ENCODE measurements around the gene ASH1L. TPM values are rescaled to one million over a fixed set of nuclear protein-coding genes. Genes with fewer than 3 reads are reported as not detected.
"Not testable (repeated sequence)": the region's sequence is repeated elsewhere in the genome, so short reads cannot be mapped to it uniquely, and the experiment has no call there.

Gene ASH1L
- total RNA-seq, 1 experiment from 2014 or later, result 36.0 TPM

DNA sequence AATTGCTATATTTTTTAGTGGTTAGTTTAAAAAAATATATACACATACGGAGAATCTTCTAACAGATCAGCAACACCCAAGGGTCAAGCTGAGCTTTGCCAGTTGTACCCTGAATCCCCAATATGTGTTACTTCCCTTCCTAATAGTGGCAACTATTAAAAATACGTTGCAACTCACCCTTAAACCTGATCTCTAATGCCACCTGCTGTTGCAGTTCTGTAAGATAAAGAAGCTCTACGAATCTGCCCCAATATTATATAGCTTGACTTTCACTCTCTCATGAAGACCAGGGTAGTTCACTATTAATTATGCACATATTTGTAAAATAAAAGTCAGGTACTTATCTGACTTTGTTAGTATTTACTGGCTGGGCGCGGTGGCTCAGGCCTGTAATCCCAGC is 58.4 kb downstream of the ASH1L start:
- intact Hi-C loops (cut with micrococcal nuclease; ENCODE audit: unreplicated experiment), result loop anchor here (10.0 kb wide), 1 partner anchor 249 kb away; the partner anchor contains the start of gene ENTREP3
- H3F3A ChIP-seq (ENCODE audit: insufficient read depth, low read depth), result peaks cover 5% of the 10 kb centered on the region
- TF ChIP-seq, protein P1, sequence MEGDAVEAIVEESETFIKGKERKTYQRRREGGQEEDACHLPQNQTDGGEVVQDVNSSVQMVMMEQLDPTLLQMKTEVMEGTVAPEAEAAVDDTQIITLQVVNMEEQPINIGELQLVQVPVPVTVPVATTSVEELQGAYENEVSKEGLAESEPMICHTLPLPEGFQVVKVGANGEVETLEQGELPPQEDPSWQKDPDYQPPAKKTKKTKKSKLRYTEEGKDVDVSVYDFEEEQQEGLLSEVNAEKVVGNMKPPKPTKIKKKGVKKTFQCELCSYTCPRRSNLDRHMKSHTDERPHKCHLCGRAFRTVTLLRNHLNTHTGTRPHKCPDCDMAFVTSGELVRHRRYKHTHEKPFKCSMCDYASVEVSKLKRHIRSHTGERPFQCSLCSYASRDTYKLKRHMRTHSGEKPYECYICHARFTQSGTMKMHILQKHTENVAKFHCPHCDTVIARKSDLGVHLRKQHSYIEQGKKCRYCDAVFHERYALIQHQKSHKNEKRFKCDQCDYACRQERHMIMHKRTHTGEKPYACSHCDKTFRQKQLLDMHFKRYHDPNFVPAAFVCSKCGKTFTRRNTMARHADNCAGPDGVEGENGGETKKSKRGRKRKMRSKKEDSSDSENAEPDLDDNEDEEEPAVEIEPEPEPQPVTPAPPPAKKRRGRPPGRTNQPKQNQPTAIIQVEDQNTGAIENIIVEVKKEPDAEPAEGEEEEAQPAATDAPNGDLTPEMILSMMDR (conservative IDR thresholded peaks at IDR 0.05), result peak; percentile 50; the same call in 1 of the 2 replicates
- TF ChIP-seq EZH2 (IDR thresholded peaks at IDR 0.05; ENCODE audit: low read depth), result no peak
- peaks cover 20% of the 10 kb centered on the region for H4K20me1 ChIP-seq (ENCODE audit: insufficient read depth)
- ChIA-PET CTCF (interaction anchor here (1.0 kb wide), 1 partner anchor 253 kb away, joined by 5 read pairs; no protein-coding TSS in a partner anchor), POLR2A (ENCODE audit: unreplicated experiment) (no interaction called here)
- no peaks in the 10 kb centered on the region for H3K9me3 ChIP-seq (ENCODE audit: insufficient read depth, low read depth)
- H3K9me2 ChIP-seq (ENCODE audit: insufficient read depth), result no peaks in the 10 kb centered on the region
- no peak overlapping the region for H3K4me3 ChIP-seq
- no peaks in the 10 kb centered on the region for H3K4me1 ChIP-seq (replicated peaks; ENCODE audit: insufficient read depth)
- no peak overlapping the region for H3K4me2 ChIP-seq
- H3K27me3 ChIP-seq (ENCODE audit: insufficient read depth, low read depth), result no peaks in the 10 kb centered on the region
- no TSS peak for BruUV-seq (replicated peaks)
- H2AFZ ChIP-seq, result no peak overlapping the region
- peaks cover 54% of the 10 kb centered on the region for H3K79me2 ChIP-seq (ENCODE audit: low read depth)
- DNase-seq, result peak in 1 of 2 experiments; percentile 37
- H3K27ac ChIP-seq, result no peak overlapping the region
- no peaks in the 10 kb centered on the region for H3K36me3 ChIP-seq (ENCODE audit: low read depth)

DNA sequence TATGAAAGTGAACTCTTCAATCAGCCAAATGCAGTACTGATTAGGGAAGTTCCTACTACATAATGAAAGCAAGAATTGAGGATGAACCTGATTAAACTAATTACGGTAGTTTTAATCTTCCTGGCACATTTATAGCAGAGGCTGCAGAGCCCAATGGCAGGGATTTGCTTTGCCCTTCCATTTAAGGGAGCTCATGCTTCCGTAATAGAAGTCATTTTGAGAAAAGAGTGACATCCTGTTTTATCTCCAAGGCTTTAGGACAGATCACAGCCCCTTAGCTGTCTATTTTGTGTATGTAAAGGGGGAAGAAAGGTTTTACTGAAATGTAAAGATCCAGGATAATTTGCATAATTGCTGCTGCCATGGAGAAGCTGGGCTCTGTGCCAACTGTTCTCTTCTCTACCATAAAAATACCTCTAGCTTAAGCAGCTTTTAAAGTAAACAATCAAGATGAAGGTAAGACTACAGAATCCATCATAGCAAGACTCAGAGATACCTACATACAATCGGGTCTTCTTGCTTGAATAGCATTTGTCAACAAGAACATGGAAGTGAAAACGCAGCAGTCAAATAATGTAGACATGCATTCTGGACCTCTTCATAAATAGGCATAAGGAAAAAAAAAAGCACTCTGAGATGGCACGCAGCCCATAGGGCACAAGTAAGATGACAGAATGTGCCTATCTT is 62.5 kb downstream of the ASH1L start:
- no peaks in the 10 kb centered on the region for H3K4me1 ChIP-seq (replicated peaks; ENCODE audit: insufficient read depth)
- no peak for DNase-seq
- H3K27ac ChIP-seq, result peak overlapping the region; percentile 9; the same call in 1 of the 2 replicates
- peaks cover 31% of the 10 kb centered on the region for H4K20me1 ChIP-seq (ENCODE audit: insufficient read depth)
- TF ChIP-seq, protein P1 (conservative IDR thresholded peaks at IDR 0.05), result no peak
- no peak for TF ChIP-seq EZH2 (IDR thresholded peaks at IDR 0.05; ENCODE audit: low read depth)
- H3K4me3 ChIP-seq, result no peak overlapping the region
- H3K27me3 ChIP-seq (ENCODE audit: insufficient read depth, low read depth), result no peaks in the 10 kb centered on the region
- no TSS peak for BruUV-seq (replicated peaks)
- peaks cover 2% of the 10 kb centered on the region for H3F3A ChIP-seq (ENCODE audit: insufficient read depth, low read depth)
- H3K79me2 ChIP-seq (ENCODE audit: low read depth), result peaks cover 37% of the 10 kb centered on the region
- CTCF ChIA-PET, result no interaction called here
- POLR2A ChIA-PET (ENCODE audit: unreplicated experiment), result interaction anchor here (0.5 kb wide), 1 partner anchor 23 kb away, joined by 5 read pairs; no protein-coding TSS in a partner anchor
- H3K36me3 ChIP-seq (ENCODE audit: low read depth), result no peaks in the 10 kb centered on the region
- no peaks in the 10 kb centered on the region for H3K9me2 ChIP-seq (ENCODE audit: insufficient read depth)
- no peak overlapping the region for H2AFZ ChIP-seq
- H3K9me3 ChIP-seq (ENCODE audit: insufficient read depth, low read depth), result no peaks in the 10 kb centered on the region
- intact Hi-C loops (cut with micrococcal nuclease; ENCODE audit: unreplicated experiment), result loop anchor here (10.0 kb wide), 1 partner anchor 245 kb away; the partner anchor contains the start of gene ENTREP3
- H3K4me2 ChIP-seq, result no peak overlapping the region

DNA sequence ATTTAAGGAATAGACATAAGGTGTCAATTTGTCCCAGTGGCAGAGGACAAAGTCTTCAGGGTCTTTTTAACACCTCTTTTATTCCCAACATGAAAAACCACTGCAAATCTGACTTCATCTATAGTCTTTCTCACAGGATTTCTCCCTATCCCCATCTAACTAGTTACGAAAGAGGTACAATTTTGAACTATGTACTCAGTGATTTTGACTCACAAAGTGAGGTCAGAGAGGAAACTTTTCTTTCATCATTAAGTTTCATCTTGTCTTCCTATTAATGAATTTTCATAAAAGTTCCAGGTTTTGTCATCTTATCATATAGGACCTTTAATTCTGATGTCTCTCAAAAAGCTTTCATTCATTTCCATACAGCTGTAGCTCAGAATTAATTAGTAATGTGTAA is 63.3 kb downstream of the ASH1L start:
- TF ChIP-seq, protein P1 (conservative IDR thresholded peaks at IDR 0.05), result no peak
- no peak for TF ChIP-seq EZH2 (IDR thresholded peaks at IDR 0.05; ENCODE audit: low read depth)
- POLR2A ChIA-PET (ENCODE audit: unreplicated experiment), result no interaction called here
- Histone ChIP-seq H3K4me1 (replicated peaks; ENCODE audit: insufficient read depth) (no peaks in the 10 kb centered on the region), H3K27ac (peak overlapping the region; percentile 9; the same call in 1 of the 2 replicates), H3K79me2 (ENCODE audit: low read depth) (peaks cover 44% of the 10 kb centered on the region), H3K9me2 (ENCODE audit: insufficient read depth) (no peaks in the 10 kb centered on the region), H2AFZ (no peak overlapping the region), H3K36me3 (ENCODE audit: low read depth) (no peaks in the 10 kb centered on the region), H3F3A (ENCODE audit: insufficient read depth, low read depth) (0 out of 2 replicates have a peak, but pooled peaks cover 4% of the 10 kb centered on the region), H3K9me3 (ENCODE audit: insufficient read depth, low read depth) (no peaks in the 10 kb centered on the region), H3K4me3 (no peak overlapping the region), H3K4me2 (no peak overlapping the region), H4K20me1 (ENCODE audit: insufficient read depth) (peaks cover 34% of the 10 kb centered on the region), H3K27me3 (ENCODE audit: insufficient read depth, low read depth) (no peaks in the 10 kb centered on the region)
- CTCF ChIA-PET, result no interaction called here
- intact Hi-C loops (cut with micrococcal nuclease; ENCODE audit: unreplicated experiment), result no loop called here
- no peak for DNase-seq
- no TSS peak for BruUV-seq (replicated peaks)

DNA sequence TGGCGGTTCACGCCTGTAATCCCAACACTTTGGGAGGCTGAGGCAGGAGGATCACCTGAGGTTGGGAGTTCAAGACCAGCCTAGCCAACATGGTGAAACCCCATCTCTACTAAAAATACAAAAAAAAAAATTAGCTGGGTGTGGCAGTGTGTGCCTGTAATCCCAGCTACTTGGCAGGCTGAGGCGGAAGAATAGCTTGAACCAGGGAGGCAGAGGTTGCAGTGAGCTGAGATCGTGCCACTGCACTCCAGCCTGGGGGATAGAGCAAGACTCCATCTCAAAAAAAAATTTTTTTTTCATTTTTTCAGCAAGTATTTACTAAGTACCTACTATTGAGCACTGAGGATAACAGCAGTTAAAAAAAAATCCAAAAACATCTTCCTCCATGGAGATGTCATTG is 69.0 kb downstream of the ASH1L start:
- H3K9me3 ChIP-seq (ENCODE audit: insufficient read depth, low read depth); intact Hi-C loops (cut with micrococcal nuclease; ENCODE audit: unreplicated experiment); H3K36me3 ChIP-seq (ENCODE audit: low read depth); H3K4me1 ChIP-seq (replicated peaks; ENCODE audit: insufficient read depth); H3K4me3 ChIP-seq; BruUV-seq (replicated peaks); DNase-seq; H3K27me3 ChIP-seq (ENCODE audit: insufficient read depth, low read depth); H3K27ac ChIP-seq; H2AFZ ChIP-seq; POLR2A ChIA-PET (ENCODE audit: unreplicated experiment); H3K9me2 ChIP-seq (ENCODE audit: insufficient read depth); H3K4me2 ChIP-seq: not testable (repeated sequence)
- Histone ChIP-seq H4K20me1 (ENCODE audit: insufficient read depth) (peaks cover 21% of the 10 kb centered on the region), H3K79me2 (ENCODE audit: low read depth) (peaks cover 41% of the 10 kb centered on the region), H3F3A (ENCODE audit: insufficient read depth, low read depth) (peaks cover 26% of the 10 kb centered on the region; the same call in 1 of the 2 replicates)
- CTCF ChIA-PET, result interaction anchor here (0.6 kb wide), 1 partner anchor 52 kb away, joined by 5 read pairs; no protein-coding TSS in a partner anchor

DNA sequence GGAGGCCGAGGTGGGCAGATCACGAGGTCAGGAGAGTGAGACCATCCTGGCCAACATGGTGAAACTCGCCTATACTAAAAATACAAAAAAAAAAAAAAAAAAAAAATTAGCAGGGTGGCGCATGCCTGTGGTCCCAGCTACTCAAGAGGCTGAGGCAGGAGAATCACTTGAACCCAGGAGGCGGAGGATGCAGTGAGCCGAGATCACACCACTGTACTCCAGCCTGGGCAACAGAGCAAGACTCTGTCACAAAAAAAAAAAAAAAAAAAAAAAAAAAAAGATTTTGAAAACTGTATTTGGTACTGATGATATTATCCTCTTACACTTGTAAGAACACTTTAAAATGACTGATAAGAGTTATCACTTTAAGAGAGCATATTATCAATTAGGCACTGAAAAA is 74.2 kb downstream of the ASH1L start:
- Histone ChIP-seq H3K79me2 (ENCODE audit: low read depth) (peaks cover 39% of the 10 kb centered on the region), H3F3A (ENCODE audit: insufficient read depth, low read depth) (peaks cover 28% of the 10 kb centered on the region; the same call in 1 of the 2 replicates)
- H2AFZ ChIP-seq; H3K4me3 ChIP-seq; H3K4me1 ChIP-seq (replicated peaks; ENCODE audit: insufficient read depth); BruUV-seq (replicated peaks); H3K9me3 ChIP-seq (ENCODE audit: insufficient read depth, low read depth); DNase-seq; H3K36me3 ChIP-seq (ENCODE audit: low read depth); H3K9me2 ChIP-seq (ENCODE audit: insufficient read depth); POLR2A ChIA-PET (ENCODE audit: unreplicated experiment); H3K27me3 ChIP-seq (ENCODE audit: insufficient read depth, low read depth); H3K4me2 ChIP-seq; CTCF ChIA-PET; H3K27ac ChIP-seq; H4K20me1 ChIP-seq (ENCODE audit: insufficient read depth): not testable (repeated sequence)
- intact Hi-C loops (cut with micrococcal nuclease; ENCODE audit: unreplicated experiment), result loop anchor here (10.0 kb wide), 1 partner anchor 124 kb away; no protein-coding TSS in a partner anchor

All from PC-9 (cell line).